Fibroblast of skin of scalp (primary cell): ENCODE results near the gene MAD2L2.

Source experiments
- DNase-seq: peaks from one replicate; pipeline ENCODE4 v3.0.0-alpha.2; 2013

The MAD2L2 gene

DNA sequence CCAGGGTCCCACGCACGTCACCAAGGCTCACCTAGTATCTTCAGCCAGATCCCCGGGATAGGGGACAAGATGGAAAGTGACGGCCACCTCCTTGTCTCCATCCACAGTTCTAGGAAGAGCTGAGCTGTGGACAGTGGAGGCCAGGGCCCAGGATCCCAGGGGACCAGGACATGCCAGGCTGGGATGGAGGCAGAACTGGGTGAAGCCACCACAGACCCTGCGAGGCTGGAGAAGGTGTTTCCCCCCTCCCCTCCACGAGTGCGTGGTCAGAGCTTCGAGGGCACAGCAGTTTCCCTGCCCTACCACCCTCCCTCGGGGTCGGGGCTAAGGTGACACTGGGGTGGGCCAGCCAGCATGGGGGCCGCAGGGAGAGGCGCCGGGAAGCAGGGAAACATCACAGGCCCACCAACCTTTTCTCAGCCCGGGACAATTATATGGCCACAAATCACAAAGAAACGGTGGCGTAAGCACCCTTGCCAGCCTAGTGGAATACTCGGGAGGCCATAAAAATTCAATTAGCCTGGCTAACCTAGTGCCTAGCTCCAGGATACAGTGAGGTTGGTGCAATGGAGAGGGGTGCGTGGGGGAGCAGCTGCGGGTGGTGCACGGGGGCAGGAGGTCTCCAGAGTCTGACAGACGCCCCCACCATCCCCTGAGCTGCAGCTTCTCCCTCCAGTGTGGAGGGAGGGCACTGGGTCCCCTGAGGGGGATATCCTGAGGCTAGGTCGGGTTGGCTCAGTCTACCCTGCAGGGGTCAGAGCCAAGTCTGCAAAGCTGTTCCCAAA is 23.9 kb upstream of the MAD2L2 start:
- no peak for DNase-seq

DNA sequence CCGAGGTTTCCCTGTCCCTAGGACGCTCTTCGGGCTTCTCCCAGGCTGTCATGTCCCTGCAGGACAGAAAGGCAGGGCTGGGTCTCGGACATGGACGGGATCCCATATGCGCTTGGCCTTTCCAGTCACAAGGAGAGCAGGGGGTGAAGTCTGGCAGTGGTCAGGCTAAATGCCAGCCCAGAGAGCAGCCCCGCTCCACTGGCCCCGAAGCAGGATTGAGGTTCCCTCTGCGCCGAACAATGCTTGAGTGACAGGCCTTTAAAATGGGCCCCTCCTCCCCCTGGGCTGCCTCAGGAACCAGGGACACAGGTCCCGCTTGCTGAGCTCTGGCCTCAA is 23.2 kb upstream of the MAD2L2 start:
- DNase-seq, result no peak

GRCh38 chr1:11703357-11704193 is 22.6 kb upstream of the MAD2L2 start:
- DNase-seq, result no peak

DNA sequence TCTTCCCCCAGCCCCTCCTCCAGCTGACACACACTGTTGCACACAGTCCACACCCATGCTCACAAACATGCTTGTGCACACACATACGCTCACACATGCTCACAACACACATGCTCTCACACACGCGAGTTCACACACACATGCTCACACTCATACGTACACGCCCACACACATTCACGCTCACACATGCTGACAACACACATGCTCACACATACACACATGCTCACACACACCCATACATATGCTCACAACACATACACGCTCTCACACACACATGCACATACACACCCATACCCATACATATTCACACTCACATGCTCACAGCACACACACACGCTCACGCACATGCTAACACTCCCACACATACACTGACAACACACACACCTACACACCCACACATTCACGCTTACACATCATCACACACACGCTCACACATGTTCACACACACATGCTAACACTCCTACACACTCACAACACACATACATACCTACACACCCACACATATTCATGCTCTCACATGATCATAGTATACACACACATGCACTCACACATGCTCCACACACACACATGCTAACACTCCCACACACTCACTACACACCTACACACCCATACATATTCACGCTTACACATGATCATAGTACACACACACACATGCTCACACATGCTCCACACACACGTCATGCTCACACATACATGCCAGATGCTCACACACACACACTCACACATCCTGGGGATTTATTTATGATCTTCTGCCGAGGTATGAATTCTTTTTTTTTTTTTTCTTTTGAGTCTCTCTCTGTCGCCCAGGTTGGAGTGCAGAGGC is 21.2 kb upstream of the MAD2L2 start:
- no peak for DNase-seq

DNA sequence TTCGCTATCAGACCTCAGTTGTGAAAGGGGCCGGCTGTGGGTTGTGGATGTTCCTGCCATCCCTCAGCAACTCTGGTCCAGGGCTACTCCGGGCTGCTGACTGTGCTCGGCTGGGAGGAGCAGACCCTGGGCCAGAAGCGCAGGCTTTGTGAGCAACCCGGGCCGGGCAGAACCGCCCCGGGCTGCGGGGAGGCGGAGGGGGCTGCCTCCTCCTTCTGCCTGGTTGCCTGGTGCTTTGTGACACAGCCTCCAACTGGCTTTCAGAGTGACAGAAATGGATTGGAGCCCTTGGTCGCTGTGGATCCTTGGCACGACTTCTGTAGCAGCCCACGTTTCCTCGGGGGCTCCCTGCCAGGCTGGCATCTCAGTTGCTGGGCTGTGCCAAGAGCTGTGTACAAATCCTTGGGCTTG is 20.6 kb upstream of the MAD2L2 start:
- no peak for DNase-seq

DNA sequence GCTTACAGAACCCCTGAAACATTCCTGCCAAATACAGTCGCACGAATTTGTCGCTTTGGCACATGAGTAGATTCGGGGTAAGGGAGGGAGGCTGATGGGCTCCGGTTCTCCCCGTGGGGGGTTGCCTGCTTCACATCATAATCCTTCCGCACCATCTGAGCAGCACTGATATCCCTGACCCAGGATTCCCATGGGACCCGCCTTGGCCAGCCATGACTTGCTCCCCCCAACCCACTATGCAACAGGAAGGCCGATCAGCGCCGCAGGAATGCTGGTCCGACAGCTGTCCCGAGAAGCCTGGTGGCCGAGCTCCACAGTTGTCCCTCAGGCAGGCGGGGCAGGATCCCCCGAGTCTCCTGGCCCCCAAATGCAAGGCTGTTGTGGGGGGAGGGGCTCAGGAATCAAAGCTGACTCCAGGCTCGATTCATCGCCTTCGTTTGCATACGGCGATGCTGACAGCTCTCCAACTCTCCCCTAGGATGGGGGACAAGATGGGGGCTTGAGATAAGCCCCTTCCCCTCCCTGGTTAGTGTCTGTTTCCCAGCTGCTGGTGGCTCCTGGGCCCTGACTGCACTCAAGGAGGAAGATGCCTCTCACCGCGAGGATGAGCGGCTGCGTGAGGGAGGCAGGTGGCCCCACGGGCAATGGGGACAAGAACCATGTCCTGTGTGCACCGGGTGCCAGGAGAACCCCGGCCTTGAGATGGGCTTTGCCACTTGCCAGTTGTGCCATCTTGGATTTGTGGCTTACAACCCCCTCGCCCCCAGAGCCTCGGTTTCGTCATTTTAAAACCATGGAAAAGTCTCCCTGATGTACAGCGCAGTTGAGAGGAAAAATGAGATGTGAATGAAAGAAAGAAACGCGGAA is 19.9 kb upstream of the MAD2L2 start:
- DNase-seq, result no peak

DNA sequence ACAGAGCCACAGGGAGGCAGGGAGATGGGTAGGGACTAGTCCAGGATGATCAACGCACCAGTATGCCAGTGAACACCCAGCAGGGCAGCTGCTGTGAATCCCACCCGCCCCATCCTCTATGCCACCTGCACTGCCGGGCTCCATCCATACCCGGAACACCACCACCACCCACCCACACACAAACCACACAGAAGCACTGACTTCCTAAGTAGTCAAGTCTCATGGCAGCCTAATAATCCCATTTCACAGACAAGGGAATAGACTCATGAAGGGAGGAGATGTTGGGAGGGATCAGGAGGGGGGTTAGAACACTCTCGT is 16.9 kb upstream of the MAD2L2 start:
- no peak for DNase-seq

- no peak for DNase-seq
Measured at GRCh38 chr1:11697188-11697892, 16.4 kb upstream of the MAD2L2 start.

DNA sequence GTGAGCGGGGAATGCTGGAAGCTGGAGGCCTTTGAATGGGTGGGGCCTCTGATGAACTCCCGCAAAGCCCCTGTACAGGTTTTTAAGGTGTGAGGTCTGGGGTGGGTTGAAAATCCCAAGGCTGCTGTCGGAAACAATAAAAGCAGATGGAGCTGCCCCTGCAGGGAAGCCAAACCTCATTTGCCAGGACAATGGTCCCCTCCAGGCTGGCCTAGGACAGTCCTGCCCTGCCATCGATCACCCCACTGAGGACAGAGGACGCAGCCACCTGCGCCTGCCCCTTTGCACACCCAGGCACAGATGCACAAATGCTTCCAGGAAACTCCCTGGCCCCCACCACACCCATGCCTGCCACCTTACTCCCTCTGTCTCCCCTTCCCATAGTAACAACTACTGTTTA is 14.9 kb upstream of the MAD2L2 start:
- no peak for DNase-seq

- no peak for DNase-seq
Measured at GRCh38 chr1:11693917-11694316, 13.0 kb upstream of the MAD2L2 start.

DNA sequence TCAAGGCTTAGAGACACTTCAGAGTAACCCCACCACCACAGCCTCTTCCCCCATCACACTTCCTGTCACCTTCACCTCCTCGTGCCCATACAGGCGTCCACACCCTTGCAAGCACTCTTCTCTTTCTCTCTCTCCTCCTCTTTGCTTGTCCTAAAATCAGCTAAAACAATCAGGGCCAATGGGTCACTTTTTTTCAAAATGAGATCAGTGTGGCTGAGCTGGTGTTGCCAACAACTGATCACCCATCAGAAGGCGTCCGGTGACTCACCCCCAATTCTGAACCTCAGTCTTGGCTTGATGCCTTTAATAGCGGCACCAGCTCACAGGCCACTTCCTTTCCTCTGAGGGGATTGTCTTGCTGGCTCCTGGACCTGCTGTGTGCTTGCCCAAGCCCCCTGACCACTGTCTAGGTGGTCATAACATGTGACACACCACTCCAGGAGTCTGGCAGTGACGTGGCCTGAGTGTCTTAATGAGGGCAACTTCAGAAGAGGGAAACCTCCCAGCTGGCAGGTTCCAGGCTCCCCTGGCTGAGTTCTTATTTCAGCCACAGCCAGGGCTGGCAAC is 12.2 kb upstream of the MAD2L2 start:
- DNase-seq, result peak; percentile 77

DNA sequence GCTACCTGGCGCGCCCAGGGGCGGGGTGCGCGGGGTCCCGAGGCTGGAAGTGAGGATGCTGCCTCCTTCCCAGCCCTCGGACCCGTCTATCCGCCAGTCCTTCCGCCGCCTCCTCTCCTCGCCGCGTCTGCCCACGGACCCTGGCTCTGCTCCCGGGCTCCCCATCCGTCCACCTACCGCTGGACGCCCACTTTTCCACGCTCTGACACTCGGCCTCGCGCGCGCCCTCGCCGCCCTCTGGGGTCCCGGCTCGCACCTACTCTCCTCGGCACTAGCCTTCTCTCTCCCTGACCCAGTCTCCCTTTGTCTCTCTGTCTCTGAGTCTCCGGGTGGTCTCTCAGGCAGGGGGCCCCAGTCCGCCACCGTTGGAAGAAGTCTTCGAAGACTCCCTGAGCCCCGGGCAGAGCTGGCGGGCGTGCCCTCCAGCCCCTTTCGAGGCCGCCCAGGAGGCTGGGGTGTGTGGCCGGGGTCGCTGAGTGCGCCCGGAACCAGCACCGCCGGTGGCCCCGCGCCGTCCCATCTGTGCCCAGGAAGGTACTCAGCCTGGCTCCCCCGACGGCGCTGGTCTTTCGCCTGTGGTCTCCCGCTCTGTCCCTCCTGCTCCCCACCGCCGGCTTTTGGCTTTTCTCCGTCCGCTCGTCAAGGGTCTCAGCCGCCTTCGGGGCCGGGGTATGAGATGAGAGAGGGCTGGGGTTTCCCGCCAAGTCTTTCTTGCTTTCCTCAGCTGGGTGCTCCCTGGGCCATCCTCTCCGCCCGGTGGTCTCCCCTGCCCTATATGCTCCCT is 11.2 kb upstream of the MAD2L2 start:
- no peak for DNase-seq

DNA sequence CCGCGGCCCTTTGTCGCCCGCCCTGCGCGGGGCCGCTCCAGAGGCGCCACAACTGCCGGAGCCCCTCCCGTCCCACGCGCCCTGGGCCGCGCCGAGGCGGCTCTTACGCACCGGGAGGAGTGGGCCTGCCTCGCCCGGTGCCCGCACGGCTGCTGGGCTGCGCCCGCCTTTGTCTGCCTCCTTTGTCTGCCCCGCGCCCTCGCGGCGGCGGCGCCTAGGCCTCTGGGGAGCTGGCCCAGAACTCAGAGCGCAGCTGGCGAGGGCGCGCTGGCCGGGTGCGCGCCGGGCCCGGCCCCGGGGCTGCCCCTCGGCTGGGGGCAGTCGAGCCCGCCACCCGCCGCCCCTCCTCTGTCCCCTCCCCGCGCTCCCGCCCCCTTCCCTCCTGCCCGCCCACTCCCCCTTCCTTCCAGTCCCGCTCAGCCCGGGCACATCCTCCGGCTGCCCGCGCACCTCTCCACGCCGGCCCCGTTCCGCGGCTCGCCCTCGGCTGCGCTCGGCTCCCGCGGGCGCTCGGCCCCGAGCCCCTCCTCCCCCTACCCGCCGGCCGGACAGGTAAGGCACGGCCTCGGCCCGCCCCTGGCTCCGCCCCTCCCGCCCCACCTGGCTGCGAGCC is 10.5 kb upstream of the MAD2L2 start, which contains the start of gene DRAXIN:
Gene DRAXIN (plus strand): TSS at position 409 of the 613 bp plus-strand sequence. CDS start 14,549 bp downstream, outside the sequence.
- no peak for DNase-seq

DNA sequence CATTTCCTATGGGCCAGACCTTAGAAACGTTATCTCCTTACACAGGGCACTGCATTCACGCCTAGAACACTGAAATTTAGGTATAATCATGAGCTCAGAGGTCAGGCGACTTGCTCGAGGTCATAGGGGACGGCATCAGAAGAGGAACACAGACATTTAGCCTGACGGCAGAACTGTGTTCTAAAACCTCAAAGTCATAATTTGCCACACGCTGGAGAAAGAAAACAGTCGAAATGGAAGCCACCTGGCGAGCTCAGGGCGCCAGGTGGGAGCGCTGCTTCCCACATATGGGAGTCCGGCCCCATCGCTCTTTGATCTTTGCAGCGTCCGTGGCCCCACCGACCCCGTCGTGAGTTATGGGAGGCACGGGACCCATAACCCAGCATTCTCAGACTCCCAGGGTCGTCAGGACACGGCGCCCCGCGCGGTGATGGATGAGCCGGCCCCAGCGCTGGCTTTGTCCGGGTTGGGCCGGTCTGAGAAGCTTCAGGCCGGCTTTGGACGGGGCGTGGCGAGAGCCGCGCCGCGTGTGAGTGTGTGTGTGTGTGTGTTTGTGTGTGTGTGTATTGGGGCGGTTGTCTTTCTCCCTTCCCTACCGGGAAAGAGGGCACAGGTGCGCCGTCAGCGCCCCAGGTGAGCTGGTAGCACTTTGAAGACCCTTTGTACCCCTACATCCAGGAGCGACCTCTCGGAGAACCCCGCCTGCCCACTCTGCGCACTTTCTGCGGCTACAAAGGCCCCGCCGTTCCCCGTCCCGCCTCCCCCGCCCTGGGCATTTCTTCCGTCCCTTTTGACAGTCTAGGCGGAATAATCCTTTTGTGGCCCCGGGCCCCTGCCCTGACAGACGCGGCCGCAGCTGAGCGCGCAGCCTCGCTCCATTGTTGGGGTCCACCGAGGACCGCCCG is 9.7 kb upstream of the MAD2L2 start:
- DNase-seq, result no peak

- DNase-seq, result no peak
Measured at GRCh38 chr1:11688506-11688905, 7.6 kb upstream of the MAD2L2 start.

GRCh38 chr1:11685210-11685752 is 4.3 kb upstream of the MAD2L2 start:
- DNase-seq, result no peak

DNA sequence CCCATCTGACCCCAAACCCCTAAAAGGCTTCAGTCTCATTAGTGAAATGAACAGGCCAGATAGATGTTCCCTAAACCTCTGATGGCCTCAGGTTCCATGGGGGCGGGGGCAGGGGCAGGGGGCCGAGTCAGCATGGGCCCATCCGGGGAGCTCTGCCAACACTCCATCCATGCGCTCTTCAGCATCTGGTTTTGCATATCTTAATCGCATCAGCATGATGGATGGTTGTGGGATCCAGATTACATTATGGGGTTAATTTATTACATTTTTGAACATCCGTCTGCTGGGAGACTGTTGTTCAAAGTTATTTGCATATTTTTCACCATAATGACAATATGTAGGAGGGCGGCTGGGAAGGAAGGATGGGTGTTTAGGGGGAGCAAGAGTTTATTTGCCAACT is 3.1 kb upstream of the MAD2L2 start:
- no peak for DNase-seq

GRCh38 chr1:11682799-11683198 is 1.9 kb upstream of the MAD2L2 start:
- DNase-seq, result no peak
